HepG2 (cell line): ENCODE measurements around the gene ERF. TPM values are rescaled to one million over a fixed set of nuclear protein-coding genes. Genes with fewer than 3 reads are reported as not detected.

ENCODE experiments used
- BHLHE40 ChIP-seq: IDR thresholded peaks from 2 replicates; pipeline ENCODE4 v1.6.1; 2011; ENCODE audit warnings: low read length, improper control_type of control experiment
- E2F2 ChIP-seq: sonication (generic); formaldehyde crosslinking; IDR thresholded peaks from 2 replicates; pipeline ENCODE4 v1.4.0; 2020; ENCODE audit warnings: missing genetic modification reagents, borderline replicate concordance
- GABPA ChIP-seq, 2 experiments: IDR thresholded peaks; 2 replicates each; pipeline ENCODE4 v1.6.1; 2011 to 2016; ENCODE audit warnings: low read depth in 2 of 2, low read length in 1 of 2, missing biosample characterization in 1 of 2, missing genetic modification characterization in 1 of 2
- HMG20B ChIP-seq: conservative IDR thresholded peaks from 2 replicates; pipeline ENCODE4 v1.6.1; 2016; ENCODE audit warnings: missing genetic modification reagents, missing compliant biosample characterization
- KLF6 ChIP-seq: IDR thresholded peaks from 2 replicates; pipeline ENCODE4 v1.8.0; 2016; ENCODE audit warnings: missing biosample characterization, missing genetic modification reagents
- MYC ChIP-seq: sonication (generic); formaldehyde crosslinking; IDR thresholded peaks from 2 replicates; pipeline ENCODE4 v1.9.0; 2021; ENCODE audit warnings: missing genetic modification reagents, borderline replicate concordance
- PITX1 ChIP-seq: sonication (generic); formaldehyde crosslinking; IDR thresholded peaks from 2 replicates; pipeline ENCODE4 v1.5.1; 2020; ENCODE audit warnings: mild to moderate bottlenecking, missing genetic modification reagents
- TP53 ChIP-seq: sonication (generic); formaldehyde crosslinking; conservative IDR thresholded peaks from 2 replicates; pipeline ENCODE4 v1.4.0; 2020; ENCODE audit warnings: missing genetic modification reagents
- XBP1 ChIP-seq: sonication (generic); formaldehyde crosslinking; IDR thresholded peaks from 2 replicates; pipeline ENCODE4 v1.5.0; 2020; ENCODE audit warnings: missing genetic modification reagents
- ZMYM4 ChIP-seq: sonication (generic); formaldehyde crosslinking; IDR thresholded peaks from 2 replicates; pipeline ENCODE4 v1.8.1; 2023; ENCODE audit warnings: mild to moderate bottlenecking, missing genetic modification reagents
- ZNF260 ChIP-seq: sonication (generic); formaldehyde crosslinking; IDR thresholded peaks from 2 replicates; pipeline ENCODE4 v1.4.0; 2020; ENCODE audit warnings: missing genetic modification reagents, low read depth, mild to moderate bottlenecking, borderline replicate concordance
- ZNF446 ChIP-seq: sonication (generic); formaldehyde crosslinking; IDR thresholded peaks from 2 replicates; pipeline ENCODE4 v1.5.0; 2020; ENCODE audit warnings: mild to moderate bottlenecking, missing genetic modification reagents
- ZNF768 ChIP-seq: sonication (generic); formaldehyde crosslinking; IDR thresholded peaks from 2 replicates; pipeline ENCODE4 v1.4.0; 2020; ENCODE audit warnings: missing genetic modification reagents
- ZNF773 ChIP-seq: sonication (generic); formaldehyde crosslinking; IDR thresholded peaks from 2 replicates; pipeline ENCODE4 v1.4.0; 2020; ENCODE audit warnings: missing genetic modification reagents, borderline replicate concordance
- ZNF775 ChIP-seq: sonication (generic); formaldehyde crosslinking; IDR thresholded peaks from 2 replicates; pipeline ENCODE4 v1.4.0; 2020; ENCODE audit warnings: missing genetic modification reagents, mild to moderate bottlenecking, moderate library complexity, borderline replicate concordance
- polyA plus RNA-seq, 8 experiments: library from polyadenylated mRNA; depleted of rRNA in 3 of 8; stranded (reverse) in 7 of 8; unstranded in 1 of 8; fragments of >200 nt; fragmentation: Illumina TruSeq in 4 of 8; extraction: Trizol in 4 of 8; gene quantifications; 2 replicates each; pipeline versions ENCODE4 v1.2.1 to v1.2.3, GENCODE V29; 2011 to 2016; ENCODE audit warnings: low read depth in 4 of 8, missing spikeins in 1 of 8, mixed read lengths in 1 of 8; ENCODE audit not compliant: insufficient read depth in 1 of 8
- total RNA-seq, 5 experiments: library from RNA; depleted of rRNA; stranded (reverse); fragments of >200 nt; fragmentation: Illumina TruSeq; extraction: Trizol; gene quantifications; 2 replicates each; pipeline ENCODE4 v1.2.3, GENCODE V29; 2016; ENCODE audit warnings: low read depth in 1 of 5
- TF ChIP-seq, protein P1 (sequence below): sonication (generic); formaldehyde crosslinking; IDR thresholded peaks from 2 replicates; pipeline ENCODE4 v1.5.0; 2020; ENCODE audit warnings: mild to moderate bottlenecking, missing genetic modification reagents, borderline replicate concordance
- TF ChIP-seq, protein P2 (sequence below): sonication (generic); formaldehyde crosslinking; IDR thresholded peaks from 2 replicates; pipeline ENCODE4 v1.8.0; 2022; ENCODE audit warnings: mild to moderate bottlenecking, missing genetic modification reagents, moderate library complexity
- TF ChIP-seq, protein P3 (sequence below): IDR thresholded peaks from 2 replicates; pipeline ENCODE4 v1.6.1; 2016; ENCODE audit warnings: missing compliant biosample characterization, missing genetic modification reagents, borderline replicate concordance
- TF ChIP-seq, protein P4 (sequence below): sonication (generic); formaldehyde crosslinking; conservative IDR thresholded peaks from 2 replicates; pipeline ENCODE4 v1.8.0; 2022; ENCODE audit warnings: mild to moderate bottlenecking, moderate library complexity, missing genetic modification reagents
- TF ChIP-seq, protein P5 (sequence below): sonication (generic); formaldehyde crosslinking; IDR thresholded peaks from 2 replicates; pipeline ENCODE4 v1.5.1; 2020; ENCODE audit warnings: mild to moderate bottlenecking, missing genetic modification reagents, borderline replicate concordance

The ERF gene
- total and polyA plus RNA-seq, 2 of the 13 experiments (the other 11 are each of a cell fraction or from before 2014, with no cell fraction given): 67.1 to 69.9 TPM

DNA sequence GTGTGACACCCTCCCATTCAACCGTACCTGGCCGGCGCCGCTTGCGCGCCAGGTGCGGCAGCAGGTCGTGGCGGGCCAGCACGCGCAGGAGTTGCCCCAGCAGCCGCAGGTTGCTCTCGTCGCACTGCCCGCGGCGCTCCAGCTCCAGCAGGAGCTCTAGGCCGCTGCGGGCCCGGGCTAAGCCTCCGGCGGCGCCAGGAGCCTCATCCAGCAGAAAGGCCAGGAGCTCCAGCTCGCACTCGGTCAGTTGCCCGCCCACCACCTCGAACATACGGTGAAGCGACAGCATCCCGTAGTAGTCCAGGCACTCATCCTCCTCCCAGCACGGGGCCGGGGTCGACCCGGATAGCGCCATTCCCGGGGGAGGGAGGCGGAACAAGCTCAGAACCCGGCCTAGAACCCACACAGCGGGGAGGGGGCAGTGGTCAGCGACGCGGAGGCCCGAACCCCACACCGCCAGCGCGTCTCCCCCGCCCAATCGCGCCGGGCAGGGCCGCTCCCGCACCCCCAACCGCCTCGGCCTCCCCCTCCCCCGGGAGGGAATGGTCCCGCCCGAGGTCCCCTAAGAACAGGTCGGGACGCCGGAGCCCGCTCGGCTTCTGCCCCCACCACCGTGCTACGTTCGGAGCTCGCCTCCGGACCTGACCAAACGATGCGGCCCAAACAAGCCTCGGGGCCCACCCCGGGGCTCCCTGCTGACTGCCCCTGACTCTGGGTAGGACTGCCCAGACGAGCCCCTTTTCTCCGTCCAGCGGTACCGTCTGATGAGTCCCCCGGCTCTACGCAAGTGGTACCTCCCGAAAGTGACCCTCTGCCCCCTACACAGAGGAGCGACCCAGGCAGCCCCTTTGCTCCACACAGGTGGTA lies 38.0 kb downstream of the ERF start (continued):
- 0 out of 2 replicates have a peak, but pooled peaks have one; percentile 35 for TF ChIP-seq ZNF775 (CRISPR knock-in tag)
- TF ChIP-seq HMG20B (CRISPR knock-in tag): no peak
- no peak for TF ChIP-seq TP53 (CRISPR knock-in tag)
- TF ChIP-seq BHLHE40: 0 out of 2 replicates have a peak, but pooled peaks have one; percentile 38
- TF ChIP-seq ZNF260: no peak
- TF ChIP-seq, protein P1, sequence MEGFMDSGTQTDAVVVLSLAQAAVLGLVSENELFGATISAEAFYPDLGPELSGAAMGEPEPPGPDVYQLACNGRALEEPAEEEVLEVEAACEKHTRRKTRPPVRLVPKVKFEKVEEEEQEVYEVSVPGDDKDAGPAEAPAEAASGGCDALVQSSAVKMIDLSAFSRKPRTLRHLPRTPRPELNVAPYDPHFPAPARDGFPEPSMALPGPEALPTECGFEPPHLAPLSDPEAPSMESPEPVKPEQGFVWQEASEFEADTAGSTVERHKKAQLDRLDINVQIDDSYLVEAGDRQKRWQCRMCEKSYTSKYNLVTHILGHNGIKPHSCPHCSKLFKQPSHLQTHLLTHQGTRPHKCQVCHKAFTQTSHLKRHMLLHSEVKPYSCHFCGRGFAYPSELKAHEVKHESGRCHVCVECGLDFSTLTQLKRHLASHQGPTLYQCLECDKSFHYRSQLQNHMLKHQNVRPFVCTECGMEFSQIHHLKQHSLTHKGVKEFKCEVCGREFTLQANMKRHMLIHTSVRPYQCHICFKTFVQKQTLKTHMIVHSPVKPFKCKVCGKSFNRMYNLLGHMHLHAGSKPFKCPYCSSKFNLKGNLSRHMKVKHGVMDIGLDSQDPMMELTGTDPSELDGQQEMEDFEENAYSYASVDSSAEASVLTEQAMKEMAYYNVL (CRISPR knock-in tag): peak; percentile 22; the same call in 1 of the 2 replicates
- TF ChIP-seq KLF6 (CRISPR knock-in tag): no peak
- TF ChIP-seq XBP1 (CRISPR knock-in tag): no peak
- TF ChIP-seq, protein P2, sequence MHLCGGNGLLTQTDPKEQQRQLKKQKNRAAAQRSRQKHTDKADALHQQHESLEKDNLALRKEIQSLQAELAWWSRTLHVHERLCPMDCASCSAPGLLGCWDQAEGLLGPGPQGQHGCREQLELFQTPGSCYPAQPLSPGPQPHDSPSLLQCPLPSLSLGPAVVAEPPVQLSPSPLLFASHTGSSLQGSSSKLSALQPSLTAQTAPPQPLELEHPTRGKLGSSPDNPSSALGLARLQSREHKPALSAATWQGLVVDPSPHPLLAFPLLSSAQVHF (CRISPR knock-in tag): no peak
- TF ChIP-seq GABPA (IDR thresholded peaks at IDR 0.05; ENCODE audit: low read depth, low read length): no peak
- TF ChIP-seq GABPA (CRISPR knock-in tag; IDR thresholded peaks at IDR 0.05; ENCODE audit: low read depth): no peak
- no peak for TF ChIP-seq ZNF773 (CRISPR knock-in tag)
- no peak for TF ChIP-seq E2F2 (CRISPR knock-in tag)
- TF ChIP-seq, protein P3, sequence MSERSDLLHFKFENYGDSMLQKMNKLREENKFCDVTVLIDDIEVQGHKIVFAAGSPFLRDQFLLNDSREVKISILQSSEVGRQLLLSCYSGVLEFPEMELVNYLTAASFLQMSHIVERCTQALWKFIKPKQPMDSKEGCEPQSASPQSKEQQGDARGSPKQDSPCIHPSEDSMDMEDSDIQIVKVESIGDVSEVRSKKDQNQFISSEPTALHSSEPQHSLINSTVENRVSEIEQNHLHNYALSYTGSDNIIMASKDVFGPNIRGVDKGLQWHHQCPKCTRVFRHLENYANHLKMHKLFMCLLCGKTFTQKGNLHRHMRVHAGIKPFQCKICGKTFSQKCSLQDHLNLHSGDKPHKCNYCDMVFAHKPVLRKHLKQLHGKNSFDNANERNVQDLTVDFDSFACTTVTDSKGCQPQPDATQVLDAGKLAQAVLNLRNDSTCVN (CRISPR knock-in tag): no peak
- TF ChIP-seq ZNF768: 0 out of 2 replicates have a peak, but pooled peaks have one; percentile 25
- no peak for TF ChIP-seq PITX1 (CRISPR knock-in tag)
- TF ChIP-seq, protein P4, sequence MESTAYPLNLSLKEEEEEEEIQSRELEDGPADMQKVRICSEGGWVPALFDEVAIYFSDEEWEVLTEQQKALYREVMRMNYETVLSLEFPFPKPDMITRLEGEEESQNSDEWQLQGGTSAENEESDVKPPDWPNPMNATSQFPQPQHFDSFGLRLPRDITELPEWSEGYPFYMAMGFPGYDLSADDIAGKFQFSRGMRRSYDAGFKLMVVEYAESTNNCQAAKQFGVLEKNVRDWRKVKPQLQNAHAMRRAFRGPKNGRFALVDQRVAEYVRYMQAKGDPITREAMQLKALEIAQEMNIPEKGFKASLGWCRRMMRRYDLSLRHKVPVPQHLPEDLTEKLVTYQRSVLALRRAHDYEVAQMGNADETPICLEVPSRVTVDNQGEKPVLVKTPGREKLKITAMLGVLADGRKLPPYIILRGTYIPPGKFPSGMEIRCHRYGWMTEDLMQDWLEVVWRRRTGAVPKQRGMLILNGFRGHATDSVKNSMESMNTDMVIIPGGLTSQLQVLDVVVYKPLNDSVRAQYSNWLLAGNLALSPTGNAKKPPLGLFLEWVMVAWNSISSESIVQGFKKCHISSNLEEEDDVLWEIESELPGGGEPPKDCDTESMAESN (CRISPR knock-in tag): no peak
- no peak; the same call in 1 of the 2 replicates for TF ChIP-seq MYC (CRISPR knock-in tag)
- TF ChIP-seq ZMYM4: no peak
- TF ChIP-seq, protein P5, sequence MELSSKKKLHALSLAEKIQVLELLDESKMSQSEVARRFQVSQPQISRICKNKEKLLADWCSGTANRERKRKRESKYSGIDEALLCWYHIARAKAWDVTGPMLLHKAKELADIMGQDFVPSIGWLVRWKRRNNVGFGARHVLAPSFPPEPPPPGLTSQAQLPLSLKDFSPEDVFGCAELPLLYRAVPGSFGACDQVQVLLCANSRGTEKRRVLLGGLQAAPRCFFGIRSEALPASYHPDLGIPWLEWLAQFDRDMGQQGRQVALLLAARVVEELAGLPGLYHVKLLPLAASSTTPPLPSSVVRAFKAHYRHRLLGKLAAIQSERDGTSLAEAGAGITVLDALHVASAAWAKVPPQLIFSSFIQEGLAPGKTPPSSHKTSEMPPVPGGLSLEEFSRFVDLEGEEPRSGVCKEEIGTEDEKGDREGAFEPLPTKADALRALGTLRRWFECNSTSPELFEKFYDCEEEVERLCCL: no peak
- 0 out of 2 replicates have a peak, but pooled peaks have one; percentile 18 for TF ChIP-seq ZNF446 (CRISPR knock-in tag)
